GM20431 (cell line): Measurements from ENCODE around the gene NCAM1.

Experiments used
- in situ Hi-C: fragments of 300-500 bp; cut with MseI, MboI; formaldehyde crosslinking; loops from one replicate; pipeline ENCODE4 v1.15.0; 2020; ENCODE audit warnings: low sequenced_read_pairs; ENCODE audit not compliant: unreplicated experiment

The NCAM1 gene

DNA sequence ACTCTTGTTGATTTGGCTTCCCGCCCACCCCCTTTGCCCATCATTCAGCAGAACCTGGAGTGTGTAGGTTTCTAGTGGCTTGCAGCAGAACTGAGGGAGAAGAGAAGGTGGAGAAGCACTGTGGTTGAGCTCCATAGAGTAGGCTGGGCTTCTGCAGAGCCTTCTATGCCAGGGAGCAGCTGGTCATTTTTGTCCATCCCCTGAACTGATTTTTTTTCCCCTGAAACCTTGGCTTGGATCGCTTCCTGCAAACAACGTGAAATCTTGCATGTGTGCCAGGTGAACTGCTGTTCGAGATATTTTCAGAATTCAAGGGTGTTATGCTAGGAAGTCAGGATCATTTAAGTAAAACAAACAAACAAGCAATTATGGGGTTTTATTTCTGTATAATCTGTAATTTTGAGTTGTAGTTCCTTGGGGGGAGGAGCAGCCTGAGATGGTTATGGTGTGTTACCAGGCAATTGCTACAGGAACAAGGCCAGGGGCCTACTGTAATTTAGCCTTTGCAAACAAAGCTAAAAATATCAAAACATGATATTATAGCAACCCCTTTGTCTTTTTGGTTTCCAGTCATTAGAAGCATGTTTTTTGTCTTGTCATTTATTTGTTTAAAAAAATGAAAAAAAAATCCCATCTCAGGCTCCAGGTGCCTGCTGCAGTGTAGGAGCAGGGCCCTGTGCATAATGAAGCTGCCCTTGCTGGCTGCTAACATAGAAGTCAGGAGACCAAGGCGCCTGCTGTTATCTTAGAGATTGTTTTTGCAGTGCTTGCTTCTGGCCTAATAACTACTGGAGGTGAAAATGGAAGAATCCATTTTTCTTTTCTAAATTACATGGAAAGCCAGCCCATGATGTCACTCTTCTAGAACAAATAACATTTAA, 200.7 kb downstream of the NCAM1 start:
- in situ Hi-C loops = no loop called here

GRCh38 chr11:113162592-113162962, 201.4 kb downstream of the NCAM1 start:
- in situ Hi-C loops = no loop called here

- in situ Hi-C loops = no loop called here
These were observed 202.2 kb downstream of the NCAM1 start for GRCh38 chr11:113163291-113164030.

- in situ Hi-C loops = no loop called here
These were observed 205.1 kb downstream of the NCAM1 start for GRCh38 chr11:113166280-113166679.

- in situ Hi-C loops = no loop called here
These were observed 206.4 kb downstream of the NCAM1 start for GRCh38 chr11:113167599-113167998.

- in situ Hi-C loops = no loop called here
These were observed 207.4 kb downstream of the NCAM1 start for GRCh38 chr11:113168354-113169342.

DNA sequence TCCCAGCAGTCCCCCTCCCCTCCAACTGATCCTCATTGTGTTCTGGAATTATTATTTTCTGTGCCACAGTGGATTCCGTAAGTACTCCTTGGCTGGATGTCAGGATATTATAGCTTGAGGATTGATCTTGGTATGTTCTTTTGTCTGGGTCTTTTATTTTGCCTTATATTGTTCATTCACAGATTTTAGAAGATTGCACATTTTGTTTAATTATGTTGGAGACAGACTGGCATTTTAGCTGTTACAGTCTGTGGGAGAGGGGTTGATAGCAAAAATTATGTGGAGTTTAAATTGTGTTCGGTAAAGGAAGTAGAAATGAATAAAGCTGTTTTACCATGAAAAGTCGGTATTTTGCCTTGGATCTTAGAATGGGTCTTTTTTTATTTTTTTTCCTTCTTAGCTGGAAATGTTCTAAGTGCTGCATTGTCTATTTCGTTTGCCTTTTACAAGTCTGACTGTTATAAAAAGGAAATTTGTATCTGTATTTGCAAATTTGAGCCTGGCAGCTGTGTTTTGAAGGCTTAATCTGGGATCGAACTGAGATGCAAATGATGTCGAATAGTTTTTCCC, 211.2 kb downstream of the NCAM1 start:
- in situ Hi-C loops = no loop called here

GRCh38 chr11:113173126-113173525, 211.9 kb downstream of the NCAM1 start:
- in situ Hi-C loops = no loop called here

- in situ Hi-C loops = no loop called here
These were observed 213.7 kb downstream of the NCAM1 start for GRCh38 chr11:113174882-113175281.

DNA sequence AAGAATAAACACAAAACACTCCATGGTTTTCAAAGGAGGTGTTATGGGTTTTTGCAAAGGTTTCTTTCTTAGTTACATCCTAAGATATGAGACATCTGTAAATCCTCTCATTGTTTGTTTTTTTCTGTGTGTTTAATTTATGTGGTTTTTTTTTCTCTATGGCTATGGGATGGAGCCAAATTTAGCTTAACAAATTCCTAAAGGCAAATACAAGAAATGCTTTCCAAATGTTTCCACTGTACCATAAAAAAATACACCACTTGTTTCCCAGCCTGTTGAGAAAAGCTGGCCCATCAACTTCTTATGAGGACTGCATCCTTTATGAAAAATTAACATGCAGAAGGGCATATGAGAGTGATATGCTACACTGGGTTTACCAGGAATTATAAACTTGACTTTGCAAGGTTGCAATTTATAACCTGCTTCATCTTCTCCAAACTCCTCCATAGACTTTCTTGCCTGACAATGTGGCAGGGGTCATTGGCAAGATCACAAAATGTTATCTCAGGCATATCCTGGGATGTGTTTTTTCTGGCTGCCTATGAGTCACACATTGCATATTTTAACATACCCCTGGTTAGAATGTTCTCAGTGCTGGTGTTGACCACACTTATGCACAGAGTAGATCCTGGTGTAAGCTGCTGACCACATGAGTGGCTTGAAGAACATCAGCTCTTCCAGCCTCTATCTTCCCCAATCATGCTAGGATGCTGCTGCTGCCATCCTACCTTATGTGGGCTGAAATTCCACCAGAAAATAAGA, 215.6 kb downstream of the NCAM1 start:
- in situ Hi-C loops = no loop called here

DNA sequence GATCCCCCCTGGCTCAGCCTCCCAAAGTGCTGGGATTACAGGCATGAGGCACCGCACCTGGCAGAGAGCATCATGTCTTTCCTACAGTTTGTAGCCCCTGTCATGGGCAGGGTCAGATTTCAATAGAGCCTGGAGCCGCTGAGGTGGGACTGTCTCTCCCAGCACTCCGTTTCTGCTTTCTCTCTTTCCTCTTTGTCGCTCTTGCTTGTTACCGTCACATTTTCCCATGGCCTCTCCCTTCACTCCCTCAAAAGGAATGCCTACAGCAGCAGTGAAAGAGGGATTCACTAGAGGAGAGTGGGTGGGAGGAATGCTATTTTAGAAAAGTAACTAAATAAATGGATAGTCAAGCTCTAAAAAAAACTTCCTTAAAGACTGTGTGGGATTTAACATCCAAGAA, 216.5 kb downstream of the NCAM1 start:
- in situ Hi-C loops = no loop called here

GRCh38 chr11:113178381-113179070, 217.3 kb downstream of the NCAM1 start:
- in situ Hi-C loops = no loop called here

DNA sequence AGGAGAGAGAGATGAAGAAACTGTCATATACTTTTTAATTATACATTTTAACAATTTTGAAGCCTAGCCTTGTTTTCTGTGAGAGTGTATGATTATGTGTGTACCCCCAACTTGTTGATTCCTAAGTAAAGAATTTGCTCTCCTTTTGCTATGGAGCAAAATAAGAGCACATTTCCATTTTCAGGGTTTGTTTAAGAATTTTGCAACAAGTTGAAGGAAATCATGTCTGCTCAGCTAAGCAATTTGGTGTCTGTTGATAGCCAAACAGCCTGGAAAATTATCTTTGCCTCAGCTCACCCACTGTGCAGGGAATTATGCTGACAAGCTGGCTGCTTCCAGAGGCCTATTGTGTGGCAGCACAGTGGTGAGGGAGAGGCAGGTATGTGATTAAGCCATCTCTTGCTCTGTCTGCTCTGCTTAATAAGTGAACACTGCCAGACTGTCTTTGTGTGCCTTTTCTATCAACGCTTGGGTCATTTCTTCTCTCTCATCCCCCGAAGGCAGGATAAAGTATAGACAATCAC, 218.0 kb downstream of the NCAM1 start:
- in situ Hi-C loops = no loop called here

- in situ Hi-C loops = no loop called here
These were observed 219.9 kb downstream of the NCAM1 start for GRCh38 chr11:113181094-113181493.

GRCh38 chr11:113182288-113182687, 221.1 kb downstream of the NCAM1 start:
- in situ Hi-C loops = no loop called here

DNA sequence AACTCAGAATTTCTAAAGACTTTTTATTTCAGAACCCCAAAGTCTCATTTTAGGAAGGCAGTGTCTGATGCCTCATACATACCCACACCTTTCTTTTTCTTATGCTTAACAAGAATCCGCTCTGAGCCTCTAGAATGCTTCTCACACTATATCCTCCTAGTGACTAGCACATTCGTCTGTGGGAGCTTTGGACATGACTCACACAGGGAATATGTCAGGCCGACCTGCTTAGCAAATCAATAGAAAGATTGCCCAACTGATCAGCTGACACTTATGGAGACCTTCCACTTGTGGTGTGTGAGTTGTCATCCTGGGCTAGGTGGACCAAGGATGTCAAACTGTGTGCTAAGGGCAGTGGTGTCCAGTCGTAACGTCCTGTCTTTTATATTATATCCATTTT, 223.3 kb downstream of the NCAM1 start:
- in situ Hi-C loops = no loop called here

DNA sequence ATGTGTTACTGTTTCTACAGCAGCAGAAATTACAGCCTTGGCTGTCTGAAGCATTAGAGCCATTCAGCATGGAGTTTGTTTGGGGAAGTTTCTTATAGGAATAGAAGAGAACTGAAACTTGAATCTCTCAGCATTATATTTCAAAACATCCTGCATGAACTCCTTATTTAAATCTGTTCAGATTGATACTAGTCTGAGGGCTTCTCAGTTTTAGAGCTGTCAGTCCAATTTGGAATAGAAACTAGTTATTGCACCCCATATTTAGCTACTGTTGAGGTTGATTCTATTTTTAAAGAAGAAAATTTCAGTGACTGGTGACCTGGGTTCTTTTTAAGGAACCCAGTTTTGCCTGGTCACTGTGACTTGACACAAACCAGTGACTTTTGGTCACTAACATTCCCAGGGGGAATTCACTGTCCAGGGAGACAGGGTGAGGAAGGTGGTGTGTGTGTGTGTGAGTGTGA, 227.2 kb downstream of the NCAM1 start:
- in situ Hi-C loops = no loop called here

DNA sequence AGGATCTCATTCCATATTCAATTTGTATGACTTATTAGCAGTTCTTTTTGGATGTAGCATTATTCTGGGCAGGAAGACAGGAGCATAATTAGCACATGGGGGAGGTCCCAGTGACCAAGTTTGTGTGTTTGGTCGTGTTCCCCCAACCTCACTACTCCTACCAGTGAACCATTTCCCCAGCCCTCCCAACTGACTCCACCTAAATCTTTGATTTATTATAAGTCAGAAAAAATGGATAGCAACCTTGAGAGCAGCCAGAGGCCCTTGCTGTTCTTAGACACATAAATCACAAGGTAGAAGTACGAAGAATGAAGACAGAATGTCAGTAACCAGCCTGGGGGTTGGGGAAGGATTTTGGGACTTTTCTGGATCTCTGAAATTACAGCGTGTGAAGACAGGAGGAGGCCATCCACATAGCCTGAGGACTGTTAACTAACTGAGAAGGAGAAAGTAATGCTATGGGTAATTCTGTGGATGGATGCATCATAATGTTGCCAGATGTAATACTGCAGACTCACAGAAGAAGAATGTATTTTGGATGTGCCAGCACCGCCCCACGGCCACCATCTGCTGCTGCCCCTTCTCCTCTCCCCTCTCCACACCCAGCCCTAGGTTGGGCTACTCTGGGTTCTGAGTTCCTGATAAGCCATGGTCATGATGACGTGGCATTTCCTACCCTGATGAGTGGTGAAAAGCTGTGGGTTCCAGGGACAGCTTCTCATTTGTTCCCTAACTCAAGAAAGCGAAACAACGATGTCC, 228.9 kb downstream of the NCAM1 start:
- in situ Hi-C loops = no loop called here
